SK-N-SH (cell line): Measurements from ENCODE around the gene CCDC188.

Experiments
- MEF2A ChIP-seq: IDR thresholded peaks from 2 replicates; pipeline ENCODE4 v1.4.0; 2012; ENCODE audit warnings: low read depth, borderline replicate concordance
- RFX5 ChIP-seq: IDR thresholded peaks from 2 replicates; pipeline ENCODE4 v1.6.1; 2012; ENCODE audit warnings: mild to moderate bottlenecking, improper control_type of control experiment, low read length
- TF ChIP-seq, protein P1 (sequence below): fragments of 200-600 bp; sonication (generic); IDR thresholded peaks from 2 replicates; pipeline ENCODE4 v1.6.1; 2017; ENCODE audit warnings: antibody characterized with exemption, mild to moderate bottlenecking, moderate library complexity

DNA sequence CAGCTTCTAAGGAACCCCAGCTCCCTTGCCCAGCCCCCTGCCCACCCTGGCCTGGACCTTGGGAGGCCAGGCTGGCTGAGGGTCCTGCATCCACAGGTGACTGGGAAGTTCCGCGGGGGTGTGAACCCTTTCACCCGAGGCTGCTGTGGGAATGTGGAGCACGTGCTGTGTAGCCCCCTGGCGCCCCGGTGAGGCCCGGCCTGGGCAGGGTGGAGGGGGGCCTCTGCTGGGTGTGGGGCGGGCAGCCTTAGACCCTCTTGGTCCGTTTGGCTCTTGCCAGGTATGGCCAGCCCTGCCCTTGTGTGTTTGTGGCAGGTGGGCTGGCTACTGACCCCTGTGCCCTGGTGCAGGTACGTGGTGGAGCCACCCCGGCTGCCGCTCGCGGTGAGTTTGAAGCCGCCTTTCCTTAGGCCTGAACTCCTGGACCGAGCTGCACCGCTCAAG lies 10.3 kb downstream of the CCDC188 start:
- TF ChIP-seq, protein P1, sequence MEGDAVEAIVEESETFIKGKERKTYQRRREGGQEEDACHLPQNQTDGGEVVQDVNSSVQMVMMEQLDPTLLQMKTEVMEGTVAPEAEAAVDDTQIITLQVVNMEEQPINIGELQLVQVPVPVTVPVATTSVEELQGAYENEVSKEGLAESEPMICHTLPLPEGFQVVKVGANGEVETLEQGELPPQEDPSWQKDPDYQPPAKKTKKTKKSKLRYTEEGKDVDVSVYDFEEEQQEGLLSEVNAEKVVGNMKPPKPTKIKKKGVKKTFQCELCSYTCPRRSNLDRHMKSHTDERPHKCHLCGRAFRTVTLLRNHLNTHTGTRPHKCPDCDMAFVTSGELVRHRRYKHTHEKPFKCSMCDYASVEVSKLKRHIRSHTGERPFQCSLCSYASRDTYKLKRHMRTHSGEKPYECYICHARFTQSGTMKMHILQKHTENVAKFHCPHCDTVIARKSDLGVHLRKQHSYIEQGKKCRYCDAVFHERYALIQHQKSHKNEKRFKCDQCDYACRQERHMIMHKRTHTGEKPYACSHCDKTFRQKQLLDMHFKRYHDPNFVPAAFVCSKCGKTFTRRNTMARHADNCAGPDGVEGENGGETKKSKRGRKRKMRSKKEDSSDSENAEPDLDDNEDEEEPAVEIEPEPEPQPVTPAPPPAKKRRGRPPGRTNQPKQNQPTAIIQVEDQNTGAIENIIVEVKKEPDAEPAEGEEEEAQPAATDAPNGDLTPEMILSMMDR, result no peak
- no peak for TF ChIP-seq RFX5
- no peak for TF ChIP-seq MEF2A
